Cardiac muscle cell (in vitro differentiated cells and primary cell): Measurements from ENCODE around the gene TRIM54. TPM values are rescaled to one million over a fixed set of nuclear protein-coding genes. Genes with fewer than 3 reads are reported as not detected.

ENCODE experiments used
- DNase-seq, 2 donors: peaks; one replicate each; pipeline versions ENCODE4 v3.0.0 to v3.0.0-alpha.2; 2010 to 2017; ENCODE audit warnings: low read depth in 1 of 2, low spot score in 1 of 2
- H3K27ac ChIP-seq: fragments of 200-600 bp; sonication (generic); 2 replicates; pipeline ENCODE4 v1.5.1; 2016
- H3K27me3 ChIP-seq: fragments of 200-600 bp; sonication (generic); 2 replicates; pipeline ENCODE4 v1.6.0; 2016; ENCODE audit warnings: control low read depth
- H3K36me3 ChIP-seq: fragments of 200-600 bp; sonication (generic); 2 replicates; pipeline ENCODE4 v1.5.1; 2016; ENCODE audit warnings: control low read depth
- H3K4me1 ChIP-seq: fragments of 200-600 bp; sonication (generic); 2 replicates; pipeline ENCODE4 v1.8.1; 2017; ENCODE audit warnings: low read depth, mild to moderate bottlenecking, mixed run types
- H3K4me3 ChIP-seq: fragments of 200-600 bp; sonication (generic); 2 replicates; pipeline ENCODE4 v1.5.1; 2016; ENCODE audit warnings: mild to moderate bottlenecking
- H3K9me3 ChIP-seq: fragments of 200-600 bp; sonication (generic); 2 replicates; pipeline ENCODE4 v1.5.1; 2017; ENCODE audit warnings: low read depth, mild to moderate bottlenecking, control low read depth
- CTCF ChIP-seq: IDR thresholded peaks from 2 replicates; pipeline ENCODE4 v1.5.1; 2012; ENCODE audit warnings: low read depth, mild to moderate bottlenecking, low read length
- polyA plus RNA-seq: library from polyadenylated mRNA; unstranded; fragments of >200 nt; fragmentation: Nextera tagmentation; extraction: Ambion mirVana; gene quantifications from 2 replicates; pipeline ENCODE4 v1.2.1, GENCODE V29; 2016
- total RNA-seq: library from RNA; depleted of rRNA; stranded (reverse); fragments of >200 nt; gene quantifications from 2 replicates; pipeline ENCODE4 v1.2.3, GENCODE V29; 2016

TRIM54 gene
- total and polyA plus RNA-seq, 2 experiments from 2014 or later = 46.7 to 65.9 TPM

DNA sequence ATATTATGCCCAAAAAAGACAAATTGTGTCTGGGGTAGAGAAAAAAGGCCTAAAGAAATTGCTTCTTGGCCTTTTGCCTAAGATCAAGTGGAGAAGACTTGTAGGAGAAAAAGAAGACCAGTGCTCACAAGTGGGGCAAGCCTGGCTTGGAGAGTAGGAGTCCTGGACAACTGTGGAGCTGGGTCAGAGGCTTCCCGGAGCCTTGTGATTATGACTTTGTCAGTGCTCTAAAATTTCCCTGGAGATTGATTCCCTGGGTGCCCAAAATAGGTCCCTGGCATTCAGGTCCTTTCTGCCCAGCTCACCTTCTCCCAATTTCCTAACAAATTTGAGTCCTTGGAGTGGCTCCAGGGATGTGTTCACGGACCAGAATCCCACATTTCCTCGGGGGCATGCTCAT is 787 bp upstream of the TRIM54 start:
- H3K27ac ChIP-seq = peak overlapping the region; percentile 97
- H3K27me3 ChIP-seq = no peaks in the 10 kb centered on the region
- H3K4me1 ChIP-seq = peaks cover 46% of the 10 kb centered on the region
- DNase-seq = no peak
- H3K4me3 ChIP-seq = no peak overlapping the region
- H3K36me3 ChIP-seq = no peaks in the 10 kb centered on the region
- H3K9me3 ChIP-seq = no peaks in the 10 kb centered on the region
- TF ChIP-seq CTCF = no peak

- peak overlapping the region; percentile 17 for H3K4me3 ChIP-seq
- peak in 1 of 2 donors; percentile 50 for DNase-seq
- H3K27ac ChIP-seq = peak overlapping the region; percentile 97
These were observed 663 bp downstream of the TRIM54 start for GRCh38 chr2:27282892-27283291.

DNA sequence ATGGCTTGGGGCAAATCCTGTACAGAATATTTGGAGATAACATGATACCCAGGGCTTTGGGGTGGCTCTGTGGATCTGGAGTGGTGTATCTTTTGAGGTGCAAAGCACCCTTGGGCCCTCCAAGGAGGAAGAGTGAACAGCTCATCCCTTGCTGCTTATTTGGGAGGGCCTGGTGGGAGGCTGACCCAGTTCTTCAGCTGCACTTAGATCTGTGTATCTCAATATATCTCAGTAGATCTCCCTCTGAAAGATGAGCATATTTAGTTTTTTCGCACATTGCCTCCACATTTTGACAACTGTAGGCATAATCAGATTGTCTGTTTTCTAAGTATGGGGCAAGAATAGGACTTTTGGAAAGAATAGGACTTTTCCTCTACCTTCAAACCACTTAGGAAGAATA is 2.8 kb downstream of the TRIM54 start:
- DNase-seq = no peak
- no peaks in the 10 kb centered on the region for H3K9me3 ChIP-seq
- no peaks in the 10 kb centered on the region for H3K27me3 ChIP-seq
- TF ChIP-seq CTCF = no peak
- H3K4me1 ChIP-seq = peaks cover 48% of the 10 kb centered on the region
- no peak overlapping the region for H3K27ac ChIP-seq
- no peaks in the 10 kb centered on the region for H3K36me3 ChIP-seq
- no peak overlapping the region for H3K4me3 ChIP-seq

More at GRCh38 chr2:27282892-27283291, 663 bp downstream of the TRIM54 start:
- H3K4me1 ChIP-seq = peaks cover 49% of the 10 kb centered on the region
- no peaks in the 10 kb centered on the region for H3K9me3 ChIP-seq
- no peaks in the 10 kb centered on the region for H3K36me3 ChIP-seq
- TF ChIP-seq CTCF = no peak
- H3K27me3 ChIP-seq = no peaks in the 10 kb centered on the region

- H3K27ac ChIP-seq = no peak overlapping the region
- no peak for TF ChIP-seq CTCF
These were observed 3.3 kb downstream of the TRIM54 start for GRCh38 chr2:27285481-27285880.

GRCh38 chr2:27288610-27289009 is 6.4 kb downstream of the TRIM54 start:
- H3K9me3 ChIP-seq = no peaks in the 10 kb centered on the region
- no peaks in the 10 kb centered on the region for H3K36me3 ChIP-seq
- DNase-seq = no peak
- no peak for TF ChIP-seq CTCF
- H3K27ac ChIP-seq = no peak overlapping the region
- H3K27me3 ChIP-seq = no peaks in the 10 kb centered on the region
- peaks cover 34% of the 10 kb centered on the region for H3K4me1 ChIP-seq
- H3K4me3 ChIP-seq = no peak overlapping the region

More at GRCh38 chr2:27285481-27285880, 3.3 kb downstream of the TRIM54 start:
- Histone ChIP-seq H3K9me3 (no peaks in the 10 kb centered on the region), H3K4me3 (no peak overlapping the region), H3K36me3 (no peaks in the 10 kb centered on the region), H3K27me3 (no peaks in the 10 kb centered on the region), H3K4me1 (peaks cover 43% of the 10 kb centered on the region)
- DNase-seq = no peak

GRCh38 chr2:27290549-27290948 is 8.3 kb downstream of the TRIM54 start:
- no peak for DNase-seq
- no peak for TF ChIP-seq CTCF
- Histone ChIP-seq H3K27ac (peak overlapping the region; percentile 59), H3K9me3 (no peaks in the 10 kb centered on the region), H3K36me3 (no peaks in the 10 kb centered on the region), H3K4me3 (no peak overlapping the region), H3K27me3 (no peaks in the 10 kb centered on the region), H3K4me1 (peaks cover 32% of the 10 kb centered on the region)
